H9 (cell line): Measurements from ENCODE around the gene TLE4. TPM values are rescaled to one million over a fixed set of nuclear protein-coding genes. Genes with fewer than 3 reads are reported as not detected.

ENCODE experiments used
- DNase-seq: peaks from one replicate; pipeline ENCODE4 v3.0.0-alpha.2; 2017
- H2AFZ ChIP-seq: one replicate; pipeline ENCODE4 v1.6.1; 2013; ENCODE audit warnings: mild to moderate bottlenecking, low read length, control low read depth, moderate library complexity
- H2AK5ac ChIP-seq: 2 replicates; pipeline ENCODE4 v1.6.1; 2013; ENCODE audit warnings: low read length, control low read depth, mixed read lengths; ENCODE audit not compliant: insufficient read length
- H2BK120ac ChIP-seq: one replicate; pipeline ENCODE4 v1.6.1; 2013; ENCODE audit warnings: low read depth, mild to moderate bottlenecking, low read length, control low read depth, inconsistent platforms; ENCODE audit not compliant: poor library complexity, severe bottlenecking
- H2BK12ac ChIP-seq: 2 replicates; pipeline ENCODE4 v1.6.1; 2013; ENCODE audit warnings: low read length, control low read depth, mixed read lengths, low read depth; ENCODE audit not compliant: insufficient read length
- H2BK15ac ChIP-seq: 2 replicates; pipeline ENCODE4 v1.6.1; 2013; ENCODE audit warnings: low read depth, low read length, control low read depth
- H2BK20ac ChIP-seq: one replicate; pipeline ENCODE4 v1.6.1; 2013; ENCODE audit warnings: low read depth, mild to moderate bottlenecking, low read length, control low read depth, inconsistent platforms; ENCODE audit not compliant: poor library complexity, severe bottlenecking
- H2BK5ac ChIP-seq: 2 replicates; pipeline ENCODE4 v1.6.1; 2013; ENCODE audit warnings: low read length, control low read depth, mixed read lengths; ENCODE audit not compliant: insufficient read length
- H3K14ac ChIP-seq: 2 replicates; pipeline ENCODE4 v1.6.1; 2013; ENCODE audit warnings: low read length, control low read depth; ENCODE audit not compliant: insufficient read depth
- H3K18ac ChIP-seq: 2 replicates; pipeline ENCODE4 v1.6.1; 2013; ENCODE audit warnings: low read depth, mild to moderate bottlenecking, mixed read lengths, low read length, control low read depth; ENCODE audit not compliant: insufficient read length
- H3K23ac ChIP-seq: 2 replicates; pipeline ENCODE4 v1.6.1; 2013; ENCODE audit warnings: low read length, control low read depth, mixed read lengths, low read depth; ENCODE audit not compliant: insufficient read length
- H3K23me2 ChIP-seq: 2 replicates; pipeline ENCODE4 v1.6.1; 2013; ENCODE audit warnings: low read depth, mild to moderate bottlenecking, mixed read lengths, low read length, control low read depth; ENCODE audit not compliant: insufficient read length, poor library complexity, severe bottlenecking
- H3K27ac ChIP-seq: 2 replicates; pipeline ENCODE4 v1.5.1; 2013; ENCODE audit warnings: low read length, control low read depth, mixed read lengths, low read depth; ENCODE audit not compliant: insufficient read length
- H3K27me3 ChIP-seq: 2 replicates; pipeline ENCODE4 v1.6.1; 2013; ENCODE audit warnings: low read length, control low read depth, inconsistent platforms; ENCODE audit not compliant: insufficient read depth
- H3K4ac ChIP-seq: 2 replicates; pipeline ENCODE4 v1.6.1; 2013; ENCODE audit warnings: low read depth, mild to moderate bottlenecking, control low read depth, inconsistent platforms, low read length, moderate library complexity
- H3K4me1 ChIP-seq: 2 replicates; pipeline ENCODE4 v1.6.1; 2013; ENCODE audit warnings: low read length, control low read depth, inconsistent platforms; ENCODE audit not compliant: insufficient read depth
- H3K4me2 ChIP-seq: 2 replicates; pipeline ENCODE4 v1.6.1; 2013; ENCODE audit warnings: low read length, control low read depth, mixed read lengths; ENCODE audit not compliant: insufficient read length, insufficient read depth
- H3K56ac ChIP-seq: 2 replicates; pipeline ENCODE4 v1.6.1; 2013; ENCODE audit warnings: low read depth, mild to moderate bottlenecking, mixed read lengths, low read length, control low read depth; ENCODE audit not compliant: insufficient read length
- H3K79me1 ChIP-seq: 2 replicates; pipeline ENCODE4 v1.6.1; 2013; ENCODE audit warnings: low read depth, mild to moderate bottlenecking, moderate library complexity, low read length, control low read depth, inconsistent platforms; ENCODE audit not compliant: insufficient read depth, poor library complexity, severe bottlenecking
- H3K79me2 ChIP-seq: 2 replicates; pipeline ENCODE4 v1.6.1; 2013; ENCODE audit warnings: low read length, control low read depth, inconsistent platforms; ENCODE audit not compliant: insufficient read depth
- H3K9ac ChIP-seq: 2 replicates; pipeline ENCODE4 v1.6.1; 2013; ENCODE audit warnings: low read length, control low read depth, mixed read lengths; ENCODE audit not compliant: insufficient read length; ENCODE audit errors: extremely low read depth
- H3K9me3 ChIP-seq: one replicate; pipeline ENCODE4 v1.6.1; 2013; ENCODE audit warnings: low read depth, low read length, inconsistent platforms; ENCODE audit not compliant: control insufficient read depth
- H3T11ph ChIP-seq: one replicate; pipeline ENCODE4 v1.6.1; 2013; ENCODE audit warnings: mild to moderate bottlenecking, low read length, control low read depth, inconsistent platforms
- H4K20me1 ChIP-seq: one replicate; pipeline ENCODE4 v1.6.1; 2013; ENCODE audit not compliant: control insufficient read depth, insufficient read length, insufficient read depth
- H4K5ac ChIP-seq: 2 replicates; pipeline ENCODE4 v1.6.1; 2013; ENCODE audit warnings: low read depth, mild to moderate bottlenecking, mixed read lengths, low read length, control low read depth; ENCODE audit not compliant: insufficient read length
- H4K8ac ChIP-seq: replicated peaks from 2 replicates; pipeline ENCODE4 v1.6.1; 2013; ENCODE audit warnings: low read length, control low read depth, mixed read lengths, low read depth; ENCODE audit not compliant: insufficient read length
- H4K91ac ChIP-seq: 2 replicates; pipeline ENCODE4 v1.6.1; 2013; ENCODE audit warnings: low read depth, mild to moderate bottlenecking, moderate library complexity, mixed read lengths, low read length, control low read depth; ENCODE audit not compliant: insufficient read length
- H3K27ac Mint-ChIP-seq, 3 experiments: 2 replicates in 2 of 3; 3 replicates in 1 of 3; pipeline ENCODE4 v1.8.0; 2020 to 2021; ENCODE audit warnings: mixed read lengths in 3 of 3, mild to moderate bottlenecking in 1 of 3, moderate library complexity in 1 of 3
- H3K27me3 Mint-ChIP-seq: 2 replicates; pipeline ENCODE4 v1.8.0; 2021; ENCODE audit warnings: low read depth, mild to moderate bottlenecking, moderate library complexity, mixed read lengths
- H3K36me3 Mint-ChIP-seq, 3 experiments: 2 replicates in 2 of 3; 3 replicates in 1 of 3; pipeline ENCODE4 v1.8.0; 2020 to 2021; ENCODE audit warnings: low read depth in 3 of 3, mixed read lengths in 3 of 3; ENCODE audit not compliant: insufficient read depth in 1 of 3
- H3K4me1 Mint-ChIP-seq, 2 experiments: 2 replicates each; pipeline ENCODE4 v1.8.0; 2020; ENCODE audit warnings: mixed read lengths in 2 of 2
- H3K4me3 Mint-ChIP-seq, 2 experiments: 2 replicates in 1 of 2; 3 replicates in 1 of 2; pipeline ENCODE4 v1.8.0; 2020 to 2021; ENCODE audit warnings: mild to moderate bottlenecking in 2 of 2, mixed read lengths in 2 of 2, moderate library complexity in 1 of 2
- H3K9me3 Mint-ChIP-seq, 2 experiments: 2 replicates in 1 of 2; 3 replicates in 1 of 2; pipeline ENCODE4 v1.8.0; 2020; ENCODE audit warnings: mild to moderate bottlenecking in 2 of 2, mixed read lengths in 2 of 2, moderate library complexity in 1 of 2
- CTCF ChIP-seq: fragments of 200-600 bp; sonication (generic); conservative IDR thresholded peaks from 3 replicates; pipeline ENCODE4 v1.8.0; 2021; ENCODE audit warnings: antibody characterized with exemption, mild to moderate bottlenecking
- WGBS: extraction: QIAGEN DNeasy Blood & Tissue Kit; methylation state at CpG from one replicate; pipeline ENCODE4 v1.1.7; 2013; ENCODE audit warnings: missing lambda C conversion rate, low lambda C conversion rate, mixed read lengths; ENCODE audit not compliant: insufficient read length; ENCODE audit errors: extremely low coverage; 5-methylcytosine and 5-hydroxymethylcytosine counted together
- total RNA-seq: library from RNA; stranded (reverse); gene quantifications from 2 replicates; pipeline ENCODE4 v1.2.1, GENCODE V29; 2021

Gene TLE4
- total RNA-seq, 1 experiment from 2014 or later, result 35.1 TPM

DNA sequence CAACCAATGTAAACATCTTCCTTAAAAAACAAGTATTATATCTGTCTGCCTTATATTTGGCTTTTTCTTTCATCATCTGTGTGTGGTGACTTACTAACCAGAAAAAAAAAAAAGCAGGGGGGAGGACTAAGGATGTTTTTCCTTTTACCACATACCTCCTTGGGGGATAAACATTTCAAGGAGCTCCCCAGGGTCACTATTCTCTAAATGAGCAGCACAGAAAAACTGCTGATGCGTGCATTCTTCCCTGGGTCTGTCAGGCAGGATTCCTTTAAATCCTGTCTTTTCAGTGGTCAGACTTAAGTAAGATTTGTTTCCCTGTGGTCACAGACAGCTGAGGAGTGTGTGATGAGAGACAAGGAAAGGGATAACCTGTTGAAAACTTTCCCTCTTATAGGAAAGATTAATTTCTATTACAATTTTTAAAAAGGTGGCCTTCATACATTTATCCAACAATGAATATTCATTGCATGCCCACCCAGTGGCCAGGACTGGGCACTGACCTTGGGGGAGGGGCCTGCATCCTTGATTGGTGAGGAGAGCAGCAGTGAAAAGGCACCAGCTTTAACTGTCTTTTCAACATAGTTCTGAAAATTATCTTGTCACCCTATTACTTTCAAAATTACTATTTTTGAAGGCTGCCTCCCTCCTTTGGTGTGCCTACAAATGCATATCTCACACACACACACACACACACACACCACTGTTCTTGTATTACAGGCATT, 123.1 kb downstream of the TLE4 start:
- Mint-ChIP-seq H3K4me3 (0 out of 5 replicates have a peak overlapping the region, but pooled peaks of 1 of the 2 experiments have one; percentile 24), H3K9me3 (no peaks in the 10 kb centered on the region), H3K27me3 (no peaks in the 10 kb centered on the region), H3K4me1 (peaks cover 63 to 68% of the 10 kb centered on the region in 2 experiments), H3K27ac (peak overlapping the region in 2 of 3 experiments; percentile 23 to 92; a peak in 6 of 7 replicates), H3K36me3 (peaks cover 0 to 6% (median 0%) of the 10 kb centered on the region in 3 experiments; a peak in 1 of 7 replicates)
- no peak overlapping the region for H3K18ac ChIP-seq
- no peak overlapping the region for H3K27ac ChIP-seq
- H3K23ac ChIP-seq, result no peak overlapping the region
- no peak overlapping the region for H2BK12ac ChIP-seq
- no peak overlapping the region for H4K8ac ChIP-seq
- H3K14ac ChIP-seq, result no peak overlapping the region
- no peak overlapping the region for H3T11ph ChIP-seq
- H2AFZ ChIP-seq, result no peak overlapping the region
- no peak overlapping the region for H2BK20ac ChIP-seq
- no peaks in the 10 kb centered on the region for H3K79me2 ChIP-seq
- no peak overlapping the region for H2BK5ac ChIP-seq
- H3K4me1 ChIP-seq, result peaks cover 10% of the 10 kb centered on the region; the same call in 1 of the 2 replicates
- H3K4ac ChIP-seq, result no peak overlapping the region
- no CpG with 5 or more reads among the region's 1 CpG for WGBS
- no peak overlapping the region for H4K91ac ChIP-seq
- DNase-seq, result peak; percentile 41
- H2BK120ac ChIP-seq, result no peak overlapping the region
- no peaks in the 10 kb centered on the region for H3K27me3 ChIP-seq
- no peaks in the 10 kb centered on the region for H3K23me2 ChIP-seq
- no peak for TF ChIP-seq CTCF
- H3K56ac ChIP-seq, result no peak overlapping the region
- H4K20me1 ChIP-seq, result no peaks in the 10 kb centered on the region
- H3K4me2 ChIP-seq, result no peak overlapping the region
- no peak overlapping the region for H3K9ac ChIP-seq
- H2BK15ac ChIP-seq, result no peak overlapping the region
- H2AK5ac ChIP-seq, result no peak overlapping the region
- no peaks in the 10 kb centered on the region for H3K79me1 ChIP-seq
- H4K5ac ChIP-seq, result no peak overlapping the region
- no peaks in the 10 kb centered on the region for H3K9me3 ChIP-seq
